H1 (cell line): ENCODE measurements around the gene CTTNBP2. TPM values are rescaled to one million over a fixed set of nuclear protein-coding genes. Genes with fewer than 3 reads are reported as not detected.
A peak's percentile ranks its signal among the peaks of the same experiment; 100 is the strongest.

Source experiments
- CTCF ChIA-PET: fragments of 300-600 bp; sonication (Branson Sonifier 250); formaldehyde crosslinking; loops from one replicate; lab custom pipeline; 2021; ENCODE audit not compliant: partially characterized antibody; lab: Charles Lee
- POLR2A ChIA-PET: fragments of 300-600 bp; sonication (Branson Sonifier 250); formaldehyde crosslinking; loops from one replicate; lab custom pipeline; 2021; ENCODE audit warnings: inconsistent platforms; ENCODE audit not compliant: partially characterized antibody; lab: Charles Lee
- DNase-seq, 2 experiments: peaks; one replicate each; pipeline versions ENCODE4 v3.0.0 to v3.0.0-alpha.2; 2010 to 2022; ENCODE audit warnings: low spot score in 2 of 2, low read depth in 1 of 2, mixed read lengths in 1 of 2
- FAIRE-seq: peaks from 2 replicates; lab custom pipeline; 2011; peaks lifted over from hg19 to GRCh38; lab: Jason Lieb, UNC
- H2AFZ ChIP-seq: 2 replicates; pipeline ENCODE4 v1.8.1; 2012; ENCODE audit warnings: low read length, inconsistent platforms
- H2AK5ac ChIP-seq: 2 replicates; pipeline ENCODE4 v1.6.1; 2013; ENCODE audit warnings: low read depth, low read length
- H2BK120ac ChIP-seq: replicated peaks from 2 replicates; pipeline ENCODE3; 2013; ENCODE audit warnings: low read depth, low read length, inconsistent platforms
- H2BK12ac ChIP-seq: 2 replicates; pipeline ENCODE4 v1.6.1; 2013; ENCODE audit warnings: low read depth, low read length
- H2BK15ac ChIP-seq: 2 replicates; pipeline ENCODE4 v1.6.1; 2013; ENCODE audit warnings: low read length
- H2BK20ac ChIP-seq: 2 replicates; pipeline ENCODE4 v1.6.1; 2013; ENCODE audit warnings: low read length
- H2BK5ac ChIP-seq: 2 replicates; pipeline ENCODE4 v1.6.1; 2013; ENCODE audit warnings: low read depth, low read length
- H3K14ac ChIP-seq: 2 replicates; pipeline ENCODE4 v1.6.1; 2013; ENCODE audit warnings: inconsistent platforms; ENCODE audit not compliant: insufficient read length
- H3K18ac ChIP-seq: 2 replicates; pipeline ENCODE4 v1.6.1; 2013; ENCODE audit warnings: low read length; ENCODE audit errors: extremely low read depth
- H3K23ac ChIP-seq: 2 replicates; pipeline ENCODE4 v1.6.1; 2013; ENCODE audit warnings: inconsistent platforms; ENCODE audit not compliant: insufficient read length
- H3K23me2 ChIP-seq: 2 replicates; pipeline ENCODE4 v1.6.1; 2013; ENCODE audit warnings: low read depth, low read length
- H3K27ac ChIP-seq: 2 replicates; pipeline ENCODE4 v1.6.1; 2011; ENCODE audit warnings: low read depth, low read length, inconsistent platforms
- H3K27me3 ChIP-seq, 4 experiments: replicated peaks in 1 of 4; 1 replicate in 1 of 4; 2 replicates in 3 of 4; pipeline versions ENCODE4 v1.6.1 to v1.8.1; 2011 to 2013; ENCODE audit warnings: low read length in 3 of 4, mild to moderate bottlenecking in 3 of 4, inconsistent platforms in 2 of 4, mixed read lengths in 2 of 4, moderate library complexity in 1 of 4; ENCODE audit not compliant: control insufficient read depth in 3 of 4, insufficient read depth in 3 of 4; ENCODE audit errors: extremely low read depth in 1 of 4
- H3K36me3 ChIP-seq, 4 experiments: 2 replicates each; pipeline versions ENCODE4 v1.6.1 to v1.8.1; 2011 to 2013; ENCODE audit warnings: mild to moderate bottlenecking in 4 of 4, low read length in 3 of 4, moderate library complexity in 2 of 4, control low read depth in 1 of 4, inconsistent platforms in 1 of 4; ENCODE audit not compliant: insufficient read depth in 4 of 4, control insufficient read depth in 2 of 4
- H3K4ac ChIP-seq: replicated peaks from 2 replicates; pipeline ENCODE3; 2013; ENCODE audit warnings: low read length, low read depth, mixed read lengths, inconsistent platforms; ENCODE audit not compliant: insufficient read length
- H3K4me1 ChIP-seq, 4 experiments: replicated peaks in 1 of 4; 1 replicate in 1 of 4; 2 replicates in 3 of 4; pipeline versions ENCODE4 v1.6.1 to v1.8.1; 2011 to 2013; ENCODE audit warnings: low read length in 3 of 4, inconsistent platforms in 2 of 4, mixed read lengths in 1 of 4; ENCODE audit not compliant: insufficient read depth in 4 of 4, control insufficient read depth in 3 of 4
- H3K4me2 ChIP-seq, 2 experiments: 2 replicates each; pipeline versions ENCODE4 v1.6.1 to v1.8.1; 2011 to 2013; ENCODE audit warnings: low read depth in 2 of 2, low read length in 2 of 2, control low read depth in 1 of 2, inconsistent platforms in 1 of 2, mild to moderate bottlenecking in 1 of 2; ENCODE audit not compliant: insufficient read depth in 1 of 2
- H3K4me3 ChIP-seq, 4 experiments: fragments of 200-600, 300-600 bp in 1 of 4; sonication (generic), shearing (Covaris generic), sonication (Bioruptor Twin) in 1 of 4; 2 replicates each; pipeline versions ENCODE4 v1.5.1 to v1.8.1; 2011 to 2016; ENCODE audit warnings: low read length in 4 of 4, low read depth in 3 of 4, control low read depth in 2 of 4, inconsistent platforms in 2 of 4, mild to moderate bottlenecking in 2 of 4, mixed read lengths in 1 of 4, moderate library complexity in 1 of 4; ENCODE audit not compliant: insufficient read depth in 2 of 4; ENCODE audit errors: extremely low read depth in 1 of 4
- H3K56ac ChIP-seq: replicated peaks from 2 replicates; pipeline ENCODE3; 2013; ENCODE audit warnings: low read depth, mild to moderate bottlenecking, mixed read lengths, low read length, inconsistent platforms; ENCODE audit not compliant: insufficient read length
- H3K79me1 ChIP-seq: 2 replicates; pipeline ENCODE4 v1.6.1; 2013; ENCODE audit warnings: low read depth, low read length, control low read depth
- H3K79me2 ChIP-seq, 2 experiments: 2 replicates each; pipeline versions ENCODE4 v1.6.1 to v1.8.1; 2012 to 2013; ENCODE audit warnings: low read length in 2 of 2, mild to moderate bottlenecking in 2 of 2, inconsistent platforms in 1 of 2; ENCODE audit not compliant: insufficient read depth in 2 of 2, control insufficient read depth in 1 of 2
- H3K9ac ChIP-seq, 4 experiments: replicated peaks in 1 of 4; 1 replicate in 1 of 4; 2 replicates in 3 of 4; pipeline versions ENCODE4 v1.6.1 to v1.8.1; 2011 to 2013; ENCODE audit warnings: low read depth in 3 of 4, low read length in 3 of 4, control low read depth in 2 of 4, mild to moderate bottlenecking in 2 of 4, moderate library complexity in 2 of 4, inconsistent platforms in 1 of 4; ENCODE audit errors: extremely low read depth in 1 of 4
- H3K9me3 ChIP-seq, 2 experiments: 2 replicates each; pipeline versions ENCODE4 v1.6.1 to v1.8.1; 2012 to 2013; ENCODE audit warnings: mild to moderate bottlenecking in 2 of 2, moderate library complexity in 2 of 2, control low read depth in 1 of 2, inconsistent platforms in 1 of 2, low read depth in 1 of 2, low read length in 1 of 2, mixed read lengths in 1 of 2; ENCODE audit not compliant: insufficient read depth in 2 of 2
- H4K20me1 ChIP-seq, 2 experiments: replicated peaks in 1 of 2; 2 replicates each; pipeline versions ENCODE3 to v1.8.1; 2011 to 2013; ENCODE audit warnings: inconsistent platforms in 2 of 2, low read length in 2 of 2, mild to moderate bottlenecking in 1 of 2; ENCODE audit not compliant: insufficient read depth in 2 of 2, control insufficient read depth in 1 of 2
- H4K5ac ChIP-seq: 2 replicates; pipeline ENCODE4 v1.6.1; 2013; ENCODE audit warnings: low read length, low read depth, mixed read lengths, inconsistent platforms; ENCODE audit not compliant: insufficient read length
- H4K8ac ChIP-seq: 2 replicates; pipeline ENCODE4 v1.8.0; 2013; ENCODE audit warnings: mild to moderate bottlenecking, moderate library complexity, low read length, inconsistent platforms; ENCODE audit not compliant: insufficient read depth; ENCODE audit errors: extremely low read depth
- H4K91ac ChIP-seq: replicated peaks from 2 replicates; pipeline ENCODE3; 2013; ENCODE audit warnings: low read length, mixed read lengths, inconsistent platforms; ENCODE audit not compliant: insufficient read length
- RFX5 ChIP-seq: IDR thresholded peaks from 2 replicates; pipeline ENCODE4 v1.6.1; 2011; ENCODE audit warnings: low read depth, low read length, improper control_type of control experiment, borderline replicate concordance
- whole genome bisulfite sequencing, 2 experiments: shearing (Covaris generic) in 1 of 2; methylation state at CpG; one replicate each; pipeline versions ENCODE4 v1.1.6 to v1.1.7; 2013 to 2015; ENCODE audit warnings: low lambda C conversion rate in 2 of 2, mixed read lengths in 2 of 2, inconsistent platforms in 1 of 2, low coverage in 1 of 2, missing lambda C conversion rate in 1 of 2; ENCODE audit not compliant: insufficient replicate concordance in 2 of 2, insufficient coverage in 1 of 2, insufficient read length in 1 of 2; ENCODE audit errors: extremely low coverage in 1 of 2, missing lambda C conversion rate in 1 of 2; 5-methylcytosine and 5-hydroxymethylcytosine counted together
- long read RNA-seq, 2 experiments: library from RNA in 1 of 2; library from capped mRNA in 1 of 2; stranded (forward); transcript quantifications; one replicate each; pipeline ENCODE4 v2.0.0, GENCODE V29; 2021; ENCODE audit warnings: inconsistent platforms in 1 of 2
- polyA minus RNA-seq, 3 experiments: library from RNA; depleted of rRNA, polyadenylated mRNA; stranded (reverse); fragments of >200 nt; gene quantifications; 1 replicate in 2 of 3; 2 replicates in 1 of 3; pipeline ENCODE4 v1.2.3, GENCODE V29; 2011
- polyA plus RNA-seq, 7 experiments: library from polyadenylated mRNA; depleted of rRNA in 3 of 7; stranded (reverse) in 5 of 7; unstranded in 2 of 7; fragments of >200 nt in 5 of 7; fragments of 200-250 nt in 2 of 7; gene quantifications; 1 replicate in 5 of 7; 2 replicates in 1 of 7; 4 replicates in 1 of 7; pipeline versions ENCODE4 v1.2.1 to v1.2.3, GENCODE V29; 2011 to 2013; ENCODE audit warnings: missing spikeins in 2 of 7, mixed read lengths in 2 of 7
- total RNA-seq: library from RNA; stranded (reverse); fragmentation: NEBNext Ultra II Directional; extraction: Animal tissue kit (Norgen Biotek cat#: 25700); gene quantifications from 2 replicates; pipeline ENCODE4 v1.2.1, GENCODE V29; 2021

CTTNBP2 gene, protein sequence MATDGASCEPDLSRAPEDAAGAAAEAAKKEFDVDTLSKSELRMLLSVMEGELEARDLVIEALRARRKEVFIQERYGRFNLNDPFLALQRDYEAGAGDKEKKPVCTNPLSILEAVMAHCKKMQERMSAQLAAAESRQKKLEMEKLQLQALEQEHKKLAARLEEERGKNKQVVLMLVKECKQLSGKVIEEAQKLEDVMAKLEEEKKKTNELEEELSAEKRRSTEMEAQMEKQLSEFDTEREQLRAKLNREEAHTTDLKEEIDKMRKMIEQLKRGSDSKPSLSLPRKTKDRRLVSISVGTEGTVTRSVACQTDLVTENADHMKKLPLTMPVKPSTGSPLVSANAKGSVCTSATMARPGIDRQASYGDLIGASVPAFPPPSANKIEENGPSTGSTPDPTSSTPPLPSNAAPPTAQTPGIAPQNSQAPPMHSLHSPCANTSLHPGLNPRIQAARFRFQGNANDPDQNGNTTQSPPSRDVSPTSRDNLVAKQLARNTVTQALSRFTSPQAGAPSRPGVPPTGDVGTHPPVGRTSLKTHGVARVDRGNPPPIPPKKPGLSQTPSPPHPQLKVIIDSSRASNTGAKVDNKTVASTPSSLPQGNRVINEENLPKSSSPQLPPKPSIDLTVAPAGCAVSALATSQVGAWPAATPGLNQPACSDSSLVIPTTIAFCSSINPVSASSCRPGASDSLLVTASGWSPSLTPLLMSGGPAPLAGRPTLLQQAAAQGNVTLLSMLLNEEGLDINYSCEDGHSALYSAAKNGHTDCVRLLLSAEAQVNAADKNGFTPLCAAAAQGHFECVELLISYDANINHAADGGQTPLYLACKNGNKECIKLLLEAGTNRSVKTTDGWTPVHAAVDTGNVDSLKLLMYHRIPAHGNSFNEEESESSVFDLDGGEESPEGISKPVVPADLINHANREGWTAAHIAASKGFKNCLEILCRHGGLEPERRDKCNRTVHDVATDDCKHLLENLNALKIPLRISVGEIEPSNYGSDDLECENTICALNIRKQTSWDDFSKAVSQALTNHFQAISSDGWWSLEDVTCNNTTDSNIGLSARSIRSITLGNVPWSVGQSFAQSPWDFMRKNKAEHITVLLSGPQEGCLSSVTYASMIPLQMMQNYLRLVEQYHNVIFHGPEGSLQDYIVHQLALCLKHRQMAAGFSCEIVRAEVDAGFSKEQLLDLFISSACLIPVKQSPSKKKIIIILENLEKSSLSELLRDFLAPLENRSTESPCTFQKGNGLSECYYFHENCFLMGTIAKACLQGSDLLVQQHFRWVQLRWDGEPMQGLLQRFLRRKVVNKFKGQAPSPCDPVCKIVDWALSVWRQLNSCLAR (N-terminal part only)
- total RNA-seq = 30.9 and 35.1 TPM in 2 replicates
- 13.0 and 15.3 TPM in 2 replicates for polyA plus RNA-seq (2011; rRNA removed)
- 17.2 TPM for polyA plus RNA-seq (2011; cell fraction: cytosol; rRNA removed)
- 28.1 TPM for polyA plus RNA-seq (2011; cell fraction: nucleus; rRNA removed)
- 16.4 to 24.1 TPM (median 19.3 TPM) in 4 replicates for polyA plus RNA-seq (2012, experiment 1 of 2)
- 1.1 TPM for polyA plus RNA-seq (2012, experiment 2 of 2)
- 13.7 TPM for polyA plus RNA-seq (2013, experiment 1 of 2)
- 13.3 TPM for polyA plus RNA-seq (2013, experiment 2 of 2)
- 44.0 and 63.2 TPM in 2 replicates for polyA minus RNA-seq (2011; rRNA and poly(A)+ RNA removed)
- polyA minus RNA-seq (2011; cell fraction: cytosol; rRNA and poly(A)+ RNA removed) = 12.7 TPM
- 52.1 TPM for polyA minus RNA-seq (2011; cell fraction: nucleus; rRNA and poly(A)+ RNA removed)
- long read RNA-seq, experiment 1, partial matches to known transcripts = 9 of 15 reads
- long read RNA-seq, experiment 1, other reads (novel, unspliced or antisense) = 6 of 15 reads
- long read RNA-seq, experiment 2, partial matches to known transcripts = 1 of 2 reads
- long read RNA-seq, experiment 2, other reads (novel, unspliced or antisense) = 0 of 2 reads

DNA sequence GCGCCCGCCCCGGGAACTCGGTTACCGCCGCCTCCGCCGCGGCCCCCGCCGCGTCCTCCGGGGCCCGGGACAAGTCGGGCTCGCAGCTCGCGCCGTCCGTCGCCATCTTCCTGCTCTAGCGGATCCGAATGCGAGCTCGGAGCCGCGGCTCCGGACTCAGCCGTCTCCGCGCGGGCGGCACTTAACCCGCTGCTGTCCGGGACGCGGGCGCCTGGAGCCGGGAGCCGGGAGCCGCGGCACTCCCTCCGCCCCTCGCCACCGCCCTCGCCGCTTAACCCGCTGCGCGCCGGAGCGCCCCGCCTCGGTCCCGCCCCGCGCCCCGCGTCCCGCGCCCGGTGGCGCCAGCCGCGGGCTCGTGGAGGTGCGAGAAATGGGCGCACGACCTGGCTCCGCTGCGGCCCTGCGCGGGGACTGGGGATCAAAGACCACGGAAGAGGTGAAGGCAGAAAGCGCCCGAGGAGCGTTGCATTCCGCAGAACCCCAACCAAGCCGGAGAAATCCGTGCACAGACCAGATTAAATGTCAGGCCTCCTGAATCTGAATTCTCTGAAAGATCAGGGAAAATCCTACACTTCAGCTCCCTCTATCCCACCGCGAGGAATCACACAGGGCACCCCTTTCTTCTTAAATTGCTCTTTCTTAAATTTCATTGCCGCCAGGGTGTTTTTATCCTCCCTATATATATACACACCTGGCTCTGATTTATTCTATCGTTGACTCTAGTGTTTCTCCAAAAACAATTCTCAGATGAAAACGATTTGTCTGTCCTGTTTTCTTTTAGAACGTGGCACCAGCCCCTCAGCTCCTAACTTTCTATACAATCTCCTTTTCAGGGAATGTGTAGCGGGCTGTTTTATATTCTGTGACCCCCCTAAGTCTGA is at the start of gene CTTNBP2:
TSS of gene CTTNBP2 (minus strand) at position 132 of the 881 bp plus-strand sequence. CDS start at position 106, 26 bp downstream.
- Histone ChIP-seq H2BK20ac (peak within 1 kb of the TSS; percentile 73; the same call in 1 of the 2 replicates), H3K27ac (peak within 1 kb of the TSS; percentile 54; the same call in 1 of the 2 replicates), H2BK15ac (peak within 1 kb of the TSS; percentile 62; the same call in 1 of the 2 replicates), H3K9ac (peak within 1 kb of the TSS; percentile 71 to 85 (median 76)), H2AFZ (peak within 1 kb of the TSS; percentile 32; the same call in 1 of the 2 replicates), H3K4me3 (peak within 1 kb of the TSS; percentile 88 to 98 (median 96)), H3K18ac (peak within 1 kb of the TSS; percentile 88), H2BK120ac (peak within 1 kb of the TSS; percentile 88), H4K91ac (peak within 1 kb of the TSS; percentile 92), H3K79me2 (peaks cover 7 to 43% of the 10 kb centered on the region in 2 experiments; a peak in 3 of 4 replicates), H3K9me3 (no peaks in the 10 kb centered on the region), H2BK5ac (peak within 1 kb of the TSS; percentile 60; the same call in 1 of the 2 replicates), H3K4me2 (peak within 1 kb of the TSS; percentile 66 to 88), H3K27me3 (no peaks in the 10 kb centered on the region), H3K56ac (peak within 1 kb of the TSS; percentile 87), H4K8ac (peak within 1 kb of the TSS; percentile 91), H3K4ac (peak within 1 kb of the TSS; percentile 80), H4K5ac (peak within 1 kb of the TSS; percentile 85), H2AK5ac (no peak within 1 kb of the TSS), H3K79me1 (0 out of 2 replicates have a peak, but pooled peaks cover 2% of the 10 kb centered on the region), H3K23me2 (peaks cover 13% of the 10 kb centered on the region), H2BK12ac (peak within 1 kb of the TSS; percentile 88; the same call in 1 of the 2 replicates), H3K36me3 (peaks cover 0 to 2% (median 0%) of the 10 kb centered on the region in 4 experiments; a peak in 1 of 8 replicates), H3K23ac (no peak within 1 kb of the TSS), H3K14ac (no peak within 1 kb of the TSS), H3K4me1 (peaks cover 2 to 19% (median 9%) of the 10 kb centered on the region in 4 experiments; a peak in 6 of 7 replicates), H4K20me1 (peaks cover under 1 to 1% of the 10 kb centered on the region in 2 experiments)
- FAIRE-seq = no peak
- POLR2A ChIA-PET = interaction anchor here (0.6 to 1.9 kb wide), 5 partner anchors 12 to 100 kb away, joined by 3 to 5 read pairs (median 4); no protein-coding TSS in a partner anchor
- 5% methylated on average over 24 of the region's 87 CpGs; no CpG with 5 or more reads in 1 of the 2 experiments for WGBS, 2 experiments
- DNase-seq = peak in 1 of 2 experiments; percentile 81
- CTCF ChIA-PET = interaction anchor here (0.8 to 1.6 kb wide), 11 partner anchors 8 to 280 kb away, joined by 3 to 6 read pairs (median 3); no protein-coding TSS in a partner anchor
- TF ChIP-seq RFX5 = no peak
